HepG2 (cell line): Measurements from ENCODE around the gene CPNE1. TPM values are rescaled to one million over a fixed set of nuclear protein-coding genes. Genes with fewer than 3 reads are reported as not detected.

Experiments used
- ATAC-seq: fragments of 200-7000 bp; cut with Tn5 transposase; 3 replicates; pipeline ENCODE4 v1.9.1; 2020; ENCODE audit warnings: mild to moderate bottlenecking, moderate library complexity
- BruUV-seq: library from RNA; stranded (reverse); fragments of 400-500 nt; replicated peaks from 2 replicates; lab custom pipeline; 2021; lab: Mats Ljungman, UMichigan
- CTCF ChIA-PET: fragments of 300-600 bp; formaldehyde crosslinking; extraction: SDS; loops from one replicate; lab custom pipeline; 2021; ENCODE audit warnings: low total read pairs, inconsistent platforms, low intra/inter-chr PET ratio; lab: Yijun Ruan, JAX
- POLR2A ChIA-PET: fragments of 350-600 bp; sonication (Branson Sonifier 250); formaldehyde crosslinking; loops from one replicate; lab custom pipeline; 2020; ENCODE audit warnings: antibody characterized with exemption, inconsistent platforms; lab: Yijun Ruan, JAX
- DNase-seq: peaks from one replicate; pipeline ENCODE4 v3.0.0-alpha.2; 2015; ENCODE audit warnings: low spot score
- FAIRE-seq: peaks from 3 replicates; lab custom pipeline; 2011; peaks lifted over from hg19 to GRCh38; lab: Jason Lieb, UNC
- H2AFZ ChIP-seq: one replicate; pipeline ENCODE4 v1.6.1; 2011; ENCODE audit warnings: low read length, inconsistent platforms
- H3K27ac ChIP-seq: fragments of 300-600 bp; 3 replicates; pipeline ENCODE4 v1.8.0; 2011; ENCODE audit warnings: mixed run types, mild to moderate bottlenecking, mixed read lengths, low read length, inconsistent platforms; ENCODE audit not compliant: insufficient read depth; ENCODE audit errors: extremely low read length
- H3K27me3 ChIP-seq, 2 experiments: fragments of 200-600 bp in 1 of 2; 2 replicates in 1 of 2; 3 replicates in 1 of 2; pipeline versions ENCODE4 v1.6.0 to v1.8.0; 2011; ENCODE audit warnings: low read length in 2 of 2, mild to moderate bottlenecking in 2 of 2, moderate library complexity in 2 of 2, inconsistent platforms in 1 of 2; ENCODE audit not compliant: insufficient read depth in 2 of 2, control insufficient read depth in 1 of 2
- H3K36me3 ChIP-seq, 2 experiments: fragments of 200-600 bp in 1 of 2; replicated peaks in 1 of 2; 2 replicates in 1 of 2; 3 replicates in 1 of 2; pipeline versions ENCODE4 v1.5.1 to v1.8.0; 2011; ENCODE audit warnings: low read length in 2 of 2, inconsistent platforms in 1 of 2; ENCODE audit not compliant: insufficient read depth in 2 of 2, control insufficient read depth in 1 of 2
- H3K4me1 ChIP-seq: 2 replicates; pipeline ENCODE4 v1.5.1; 2012; ENCODE audit warnings: low read length, inconsistent platforms; ENCODE audit not compliant: insufficient read depth
- H3K4me2 ChIP-seq: 2 replicates; pipeline ENCODE4 v1.6.0; 2011; ENCODE audit warnings: low read depth, low read length, inconsistent platforms
- H3K4me3 ChIP-seq, 3 experiments: fragments of 200-600 bp in 1 of 3; sonication (generic), shearing (Covaris generic) in 1 of 3; replicated peaks in 1 of 3; 2 replicates each; pipeline ENCODE4 v1.5.1; 2011 to 2016; ENCODE audit warnings: low read length in 3 of 3, inconsistent platforms in 2 of 3, low read depth in 2 of 3, mild to moderate bottlenecking in 2 of 3, control low read depth in 1 of 3, mixed read lengths in 1 of 3; ENCODE audit not compliant: insufficient read depth in 1 of 3
- H3K79me2 ChIP-seq: one replicate; pipeline ENCODE4 v1.6.1; 2011; ENCODE audit warnings: low read length, inconsistent platforms; ENCODE audit not compliant: insufficient read depth
- H3K9ac ChIP-seq: 2 replicates; pipeline ENCODE4 v1.6.0; 2011; ENCODE audit warnings: mild to moderate bottlenecking, low read depth, low read length, inconsistent platforms; ENCODE audit not compliant: insufficient read depth
- H3K9me3 ChIP-seq: 2 replicates; pipeline ENCODE4 v1.5.1; 2012; ENCODE audit warnings: mild to moderate bottlenecking, low read length
- H4K20me1 ChIP-seq: 2 replicates; pipeline ENCODE4 v1.6.0; 2011; ENCODE audit warnings: inconsistent platforms, mild to moderate bottlenecking, low read length, moderate library complexity; ENCODE audit not compliant: insufficient read depth
- CHCHD3 ChIP-seq: sonication (generic); formaldehyde crosslinking; IDR thresholded peaks from 2 replicates; pipeline ENCODE4 v1.8.0; 2022; ENCODE audit warnings: mild to moderate bottlenecking, missing genetic modification reagents, moderate library complexity
- CREB1 ChIP-seq, 2 experiments: fragments of 450-650 bp in 1 of 2; IDR thresholded peaks; 2 replicates each; pipeline ENCODE4 v1.6.1; 2016 to 2017; ENCODE audit warnings: control low read depth in 1 of 2, mild to moderate bottlenecking in 1 of 2, missing compliant biosample characterization in 1 of 2, missing genetic modification characterization in 1 of 2
- ELF3 ChIP-seq: IDR thresholded peaks from 2 replicates; pipeline ENCODE4 v1.6.1; 2016; ENCODE audit warnings: missing genetic modification reagents, missing compliant biosample characterization
- KLF6 ChIP-seq: IDR thresholded peaks from 2 replicates; pipeline ENCODE4 v1.8.0; 2016; ENCODE audit warnings: missing biosample characterization, missing genetic modification reagents
- NFKB2 ChIP-seq: sonication (generic); formaldehyde crosslinking; IDR thresholded peaks from 2 replicates; pipeline ENCODE4 v1.4.0; 2020; ENCODE audit warnings: missing genetic modification reagents, borderline replicate concordance
- NR2C2 ChIP-seq: sonication (generic); formaldehyde crosslinking; IDR thresholded peaks from 2 replicates; pipeline ENCODE4 v1.4.0; 2020; ENCODE audit warnings: missing genetic modification reagents, mild to moderate bottlenecking, moderate library complexity, borderline replicate concordance
- RARA ChIP-seq: IDR thresholded peaks from 2 replicates; pipeline ENCODE4 v1.6.1; 2016; ENCODE audit warnings: missing genetic modification reagents, missing compliant biosample characterization
- RARG ChIP-seq: sonication (generic); formaldehyde crosslinking; IDR thresholded peaks from 2 replicates; pipeline ENCODE4 v1.4.0; 2020; ENCODE audit warnings: low read depth, mild to moderate bottlenecking, missing genetic modification reagents
- RBFOX2 ChIP-seq: fragments of 200-400 bp; formaldehyde crosslinking; IDR thresholded peaks from 2 replicates; pipeline ENCODE4 v1.6.1; 2017; ENCODE audit warnings: low read depth, mild to moderate bottlenecking, low read length
- ZEB1 ChIP-seq: IDR thresholded peaks from 2 replicates; pipeline ENCODE4 v1.6.1; 2012; ENCODE audit warnings: mild to moderate bottlenecking, low read depth, inconsistent platforms; ENCODE audit not compliant: insufficient replicate concordance
- ZNF570 ChIP-seq: sonication (generic); formaldehyde crosslinking; IDR thresholded peaks from 2 replicates; pipeline ENCODE4 v1.4.0; 2020; ENCODE audit warnings: mild to moderate bottlenecking, missing genetic modification reagents, borderline replicate concordance
- WGBS: methylation state at CpG from one replicate; pipeline ENCODE4 v1.1.6; 2017; ENCODE audit warnings: low lambda C conversion rate; 5-methylcytosine and 5-hydroxymethylcytosine counted together
- in situ Hi-C: cut with HindIII; loops from 2 replicates; pipeline ENCODE4 v1.10.0; 2017; ENCODE audit warnings: low pct_unique_long_range_greater_than_20kb; ENCODE audit not compliant: extremely low pct_ligation_motif_present
- intact Hi-C: fragments of 100-400 bp; cut with micrococcal nuclease; formaldehyde crosslinking; loops from one replicate; pipeline ENCODE4 v1.10.0; 2022; ENCODE audit not compliant: unreplicated experiment
- polyA plus RNA-seq, 8 experiments: library from polyadenylated mRNA; depleted of rRNA in 3 of 8; stranded (reverse) in 7 of 8; unstranded in 1 of 8; fragments of >200 nt; fragmentation: Illumina TruSeq in 4 of 8; extraction: Trizol in 4 of 8; gene quantifications; 2 replicates each; pipeline versions ENCODE4 v1.2.1 to v1.2.3, GENCODE V29; 2011 to 2016; ENCODE audit warnings: low read depth in 4 of 8, missing spikeins in 1 of 8, mixed read lengths in 1 of 8; ENCODE audit not compliant: insufficient read depth in 1 of 8
- total RNA-seq, 5 experiments: library from RNA; depleted of rRNA; stranded (reverse); fragments of >200 nt; fragmentation: Illumina TruSeq; extraction: Trizol; gene quantifications; 2 replicates each; pipeline ENCODE4 v1.2.3, GENCODE V29; 2016; ENCODE audit warnings: low read depth in 1 of 5
- TF ChIP-seq, protein P1 (sequence below): sonication (generic); formaldehyde crosslinking; conservative IDR thresholded peaks from 2 replicates; pipeline ENCODE4 v1.8.0; 2022; ENCODE audit warnings: missing genetic modification reagents
- TF ChIP-seq, protein P2 (sequence below): IDR thresholded peaks from 2 replicates; pipeline ENCODE4 v1.6.1; 2016; ENCODE audit warnings: low read depth
- TF ChIP-seq, protein P3 (sequence below): sonication (generic); formaldehyde crosslinking; IDR thresholded peaks from 2 replicates; pipeline ENCODE4 v1.8.0; 2022; ENCODE audit warnings: low read depth, missing genetic modification reagents
- TF ChIP-seq, protein P4 (sequence below): sonication (generic); formaldehyde crosslinking; IDR thresholded peaks from 2 replicates; pipeline ENCODE4 v1.4.0; 2020; ENCODE audit warnings: missing genetic modification reagents

Gene CPNE1
- total and polyA plus RNA-seq, 2 of the 13 experiments (the other 11 are each of a cell fraction or from before 2014, with no cell fraction given): 408 to 431 TPM

DNA sequence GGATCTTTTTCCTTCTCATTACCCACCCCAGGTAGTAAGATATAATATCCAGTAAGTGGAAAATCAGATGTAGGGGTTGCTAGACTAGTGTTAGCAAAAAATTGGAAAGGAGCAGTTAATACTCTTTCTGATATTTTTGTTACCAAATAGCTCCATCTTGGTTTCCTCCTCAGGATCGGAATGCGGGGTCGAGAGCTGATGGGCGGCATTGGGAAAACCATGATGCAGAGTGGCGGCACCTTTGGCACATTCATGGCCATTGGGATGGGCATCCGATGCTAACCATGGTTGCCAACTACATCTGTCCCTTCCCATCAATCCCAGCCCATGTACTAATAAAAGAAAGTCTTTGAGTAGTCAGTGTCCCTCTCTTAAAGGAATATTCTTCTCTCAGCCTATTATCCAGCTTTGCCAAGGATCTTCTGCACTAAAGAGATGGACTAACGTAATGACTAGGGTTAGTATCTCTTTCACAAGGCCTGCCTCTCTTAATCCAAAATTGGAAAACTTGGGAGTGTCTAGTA lies 36.0 kb upstream of the CPNE1 start (continued):
- TF ChIP-seq NR2C2 (CRISPR knock-in tag): no peak
- peak; percentile 13; the same call in 1 of the 2 replicates for TF ChIP-seq NFKB2 (CRISPR knock-in tag)
- peak; percentile 43 for TF ChIP-seq RBFOX2
- TF ChIP-seq RARG (CRISPR knock-in tag): 0 out of 2 replicates have a peak, but pooled peaks have one; percentile 48
- no peak for TF ChIP-seq RARA (CRISPR knock-in tag)

DNA sequence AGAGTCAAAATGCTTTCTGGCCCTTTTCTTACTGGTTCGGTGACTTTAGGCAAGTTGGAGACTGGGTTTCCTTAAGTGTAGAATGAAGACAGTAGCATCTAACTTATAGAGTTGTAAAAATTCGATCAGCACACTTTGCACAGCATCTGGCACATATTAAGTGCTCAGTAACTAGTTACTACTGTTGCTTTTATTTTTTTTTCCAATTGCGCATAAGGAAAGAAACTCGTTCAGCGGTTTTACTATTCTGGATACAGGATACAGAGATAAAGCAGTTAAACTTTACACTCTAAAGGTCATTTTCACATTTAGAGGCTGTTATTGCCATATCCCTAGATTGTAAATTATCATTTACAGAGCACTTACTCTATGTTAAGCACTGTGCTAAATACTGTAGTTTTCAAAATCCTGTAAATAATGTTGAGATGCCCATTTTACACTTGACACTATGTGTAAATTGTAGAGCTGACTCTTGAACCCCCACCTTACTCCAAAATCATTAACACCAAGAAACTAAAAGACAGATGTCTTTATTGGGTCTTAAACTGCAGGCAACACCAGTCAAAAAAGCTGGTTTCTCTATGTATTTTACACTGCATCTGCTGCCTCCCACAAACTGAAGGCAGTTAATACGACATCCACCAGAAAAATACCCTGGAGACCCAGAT lies 35.4 kb upstream of the CPNE1 start:
- intact Hi-C loops (loop anchor here (2.0 to 10.0 kb wide), 4 partner anchors 35 to 235 kb away; partner anchors contain the start of genes CPNE1, RBM12 and RBM39), in situ Hi-C loops (no loop called here)
- Histone ChIP-seq H3K27me3 (no peaks in the 10 kb centered on the region; a peak in 1 of 5 replicates), H3K4me1 (peaks cover 42% of the 10 kb centered on the region), H3K9me3 (no peaks in the 10 kb centered on the region), H2AFZ (no peak overlapping the region), H3K9ac (peak overlapping the region; percentile 97), H4K20me1 (peaks cover 29% of the 10 kb centered on the region), H3K79me2 (peaks cover 38% of the 10 kb centered on the region), H3K27ac (peak overlapping the region; percentile 88), H3K4me2 (peak overlapping the region; percentile 82), H3K4me3 (peak overlapping the region; percentile 90 to 98 (median 96)), H3K36me3 (peaks cover 10 to 37% of the 10 kb centered on the region in 2 experiments)
- BruUV-seq: no TSS peak
- WGBS: 20% methylated on average over 6 of the region's 6 CpGs
- ChIA-PET POLR2A (interaction anchor here (0.5 to 23.6 kb wide), 16 partner anchors 12 to 245 kb away, joined by 3 to 319 read pairs (median 7); partner anchors contain the start of genes CEP250, CPNE1, RBM12 and RBM39), CTCF (no interaction called here)
- FAIRE-seq (no peak), DNase-seq (no peak), ATAC-seq (peak; percentile 0; the same call in 2 of the 3 replicates)
- TF ChIP-seq ZNF570 (CRISPR knock-in tag) (0 out of 2 replicates have a peak, but pooled peaks have one; percentile 17), CHCHD3 (CRISPR knock-in tag) (no peak), KLF6 (CRISPR knock-in tag) (0 out of 2 replicates have a peak, but pooled peaks have one; percentile 23), CREB1 (IDR thresholded peaks at IDR 0.05) (no peak), CREB1 (CRISPR knock-in tag; IDR thresholded peaks at IDR 0.05) (0 out of 2 replicates have a peak, but pooled peaks have one; percentile 13), ZEB1 (peak; percentile 3), ELF3 (CRISPR knock-in tag) (peak; percentile 3; the same call in 1 of the 2 replicates)
- TF ChIP-seq, protein P1, sequence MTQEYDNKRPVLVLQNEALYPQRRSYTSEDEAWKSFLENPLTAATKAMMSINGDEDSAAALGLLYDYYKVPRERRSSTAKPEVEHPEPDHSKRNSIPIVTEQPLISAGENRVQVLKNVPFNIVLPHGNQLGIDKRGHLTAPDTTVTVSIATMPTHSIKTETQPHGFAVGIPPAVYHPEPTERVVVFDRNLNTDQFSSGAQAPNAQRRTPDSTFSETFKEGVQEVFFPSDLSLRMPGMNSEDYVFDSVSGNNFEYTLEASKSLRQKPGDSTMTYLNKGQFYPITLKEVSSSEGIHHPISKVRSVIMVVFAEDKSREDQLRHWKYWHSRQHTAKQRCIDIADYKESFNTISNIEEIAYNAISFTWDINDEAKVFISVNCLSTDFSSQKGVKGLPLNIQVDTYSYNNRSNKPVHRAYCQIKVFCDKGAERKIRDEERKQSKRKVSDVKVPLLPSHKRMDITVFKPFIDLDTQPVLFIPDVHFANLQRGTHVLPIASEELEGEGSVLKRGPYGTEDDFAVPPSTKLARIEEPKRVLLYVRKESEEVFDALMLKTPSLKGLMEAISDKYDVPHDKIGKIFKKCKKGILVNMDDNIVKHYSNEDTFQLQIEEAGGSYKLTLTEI (CRISPR knock-in tag): no peak
- TF ChIP-seq, protein P2, sequence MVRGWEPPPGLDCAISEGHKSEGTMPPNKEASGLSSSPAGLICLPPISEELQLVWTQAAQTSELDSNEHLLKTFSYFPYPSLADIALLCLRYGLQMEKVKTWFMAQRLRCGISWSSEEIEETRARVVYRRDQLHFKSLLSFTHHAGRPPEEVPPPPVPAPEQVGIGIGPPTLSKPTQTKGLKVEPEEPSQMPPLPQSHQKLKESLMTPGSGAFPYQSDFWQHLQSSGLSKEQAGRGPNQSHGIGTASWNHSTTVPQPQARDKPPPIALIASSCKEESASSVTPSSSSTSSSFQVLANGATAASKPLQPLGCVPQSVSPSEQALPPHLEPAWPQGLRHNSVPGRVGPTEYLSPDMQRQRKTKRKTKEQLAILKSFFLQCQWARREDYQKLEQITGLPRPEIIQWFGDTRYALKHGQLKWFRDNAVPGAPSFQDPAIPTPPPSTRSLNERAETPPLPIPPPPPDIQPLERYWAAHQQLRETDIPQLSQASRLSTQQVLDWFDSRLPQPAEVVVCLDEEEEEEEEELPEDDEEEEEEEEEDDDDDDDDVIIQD (CRISPR knock-in tag): 0 out of 2 replicates have a peak, but pooled peaks have one; percentile 6
- TF ChIP-seq, protein P3, sequence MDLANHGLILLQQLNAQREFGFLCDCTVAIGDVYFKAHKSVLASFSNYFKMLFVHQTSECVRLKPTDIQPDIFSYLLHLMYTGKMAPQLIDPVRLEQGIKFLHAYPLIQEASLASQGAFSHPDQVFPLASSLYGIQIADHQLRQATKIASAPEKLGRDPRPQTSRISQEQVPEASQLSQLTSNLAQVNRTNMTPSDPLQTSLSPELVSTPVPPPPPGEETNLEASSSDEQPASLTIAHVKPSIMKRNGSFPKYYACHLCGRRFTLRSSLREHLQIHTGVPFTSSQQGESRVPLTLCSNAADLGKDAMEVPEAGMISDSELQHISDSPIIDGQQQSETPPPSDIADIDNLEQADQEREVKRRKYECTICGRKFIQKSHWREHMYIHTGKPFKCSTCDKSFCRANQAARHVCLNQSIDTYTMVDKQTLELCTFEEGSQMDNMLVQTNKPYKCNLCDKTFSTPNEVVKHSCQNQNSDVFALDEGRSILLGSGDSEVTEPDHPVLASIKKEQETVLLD (CRISPR knock-in tag): no peak
- TF ChIP-seq, protein P4, sequence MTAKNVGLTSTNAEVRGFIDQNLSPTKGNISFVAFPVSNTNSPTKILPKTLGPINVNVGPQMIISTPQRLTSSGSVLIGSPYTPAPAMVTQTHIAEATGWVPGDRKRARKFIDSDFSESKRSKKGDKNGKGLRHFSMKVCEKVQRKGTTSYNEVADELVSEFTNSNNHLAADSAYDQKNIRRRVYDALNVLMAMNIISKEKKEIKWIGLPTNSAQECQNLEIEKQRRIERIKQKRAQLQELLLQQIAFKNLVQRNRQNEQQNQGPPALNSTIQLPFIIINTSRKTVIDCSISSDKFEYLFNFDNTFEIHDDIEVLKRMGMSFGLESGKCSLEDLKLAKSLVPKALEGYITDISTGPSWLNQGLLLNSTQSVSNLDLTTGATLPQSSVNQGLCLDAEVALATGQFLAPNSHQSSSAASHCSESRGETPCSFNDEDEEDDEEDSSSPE (CRISPR knock-in tag): 0 out of 2 replicates have a peak, but pooled peaks have one; percentile 4
